K562 (cell line): ENCODE data around the gene TMEM143. TPM values are rescaled to one million over a fixed set of nuclear protein-coding genes. Genes with fewer than 3 reads are reported as not detected.

Experiments
- ARHGAP35 ChIP-seq: fragments of 450-650 bp; IDR thresholded peaks from 2 replicates; pipeline ENCODE4 v1.6.1; 2018; ENCODE audit not compliant: partially characterized antibody
- BMI1 ChIP-seq: fragments of 150-350 bp; IDR thresholded peaks from 2 replicates; pipeline ENCODE4 v1.6.1; 2014; ENCODE audit warnings: low read length
- BRD9 ChIP-seq: fragments of 450-650 bp; IDR thresholded peaks from 2 replicates; pipeline ENCODE4 v1.6.1; 2018; ENCODE audit warnings: low read depth; ENCODE audit not compliant: partially characterized antibody
- CBX1 ChIP-seq: sonication (generic); IDR thresholded peaks from 2 replicates; pipeline ENCODE4 v1.6.1; 2016; ENCODE audit warnings: antibody characterized with exemption, low read depth, mild to moderate bottlenecking
- CBX2 ChIP-seq: fragments of 200-600 bp; sonication (generic); IDR thresholded peaks from one replicate; pipeline ENCODE4 v1.6.1; 2012; ENCODE audit warnings: mild to moderate bottlenecking, low read length, inconsistent platforms; ENCODE audit not compliant: insufficient read depth, poor library complexity, severe bottlenecking
- CSDE1 ChIP-seq, 2 experiments: fragments of 450-650 bp; IDR thresholded peaks; 2 replicates each; pipeline ENCODE4 v1.6.1; 2016; ENCODE audit warnings: mild to moderate bottlenecking in 1 of 2
- HINFP ChIP-seq: fragments of 450-650 bp; conservative IDR thresholded peaks from 2 replicates; pipeline ENCODE4 v1.6.1; 2016; ENCODE audit warnings: missing genetic modification characterization, low read depth, mild to moderate bottlenecking, control low read depth, missing compliant biosample characterization
- HMGXB4 ChIP-seq: sonication (generic); formaldehyde crosslinking; IDR thresholded peaks from 2 replicates; pipeline ENCODE4 v1.8.1; 2023; ENCODE audit warnings: mild to moderate bottlenecking, missing genetic modification reagents
- IRF2 ChIP-seq: sonication (generic); formaldehyde crosslinking; IDR thresholded peaks from 2 replicates; pipeline ENCODE4 v1.8.1; 2022; ENCODE audit warnings: mild to moderate bottlenecking, missing genetic modification reagents
- KAT7 ChIP-seq: sonication (generic); formaldehyde crosslinking; IDR thresholded peaks from 2 replicates; pipeline ENCODE4 v1.8.0; 2022; ENCODE audit warnings: missing genetic modification reagents, mild to moderate bottlenecking, borderline replicate concordance
- KHSRP ChIP-seq: fragments of 450-650 bp; IDR thresholded peaks from 2 replicates; pipeline ENCODE4 v1.6.1; 2017
- KLF13 ChIP-seq: fragments of 450-650 bp; IDR thresholded peaks from 2 replicates; pipeline ENCODE4 v1.6.1; 2016; ENCODE audit warnings: missing genetic modification characterization, low read depth, mild to moderate bottlenecking, missing compliant biosample characterization, moderate library complexity, borderline replicate concordance
- LARP7 ChIP-seq: fragments of 450-650 bp; IDR thresholded peaks from 2 replicates; pipeline ENCODE4 v1.6.1; 2016
- MECOM ChIP-seq: fragments of 250-450 bp; sonication (Bioruptor Pico); IDR thresholded peaks from 2 replicates; pipeline ENCODE4 v1.8.0; 2022; ENCODE audit warnings: inconsistent platforms
- NFATC3 ChIP-seq: fragments of 450-650 bp; IDR thresholded peaks from 2 replicates; pipeline ENCODE4 v1.6.1; 2017; ENCODE audit warnings: mild to moderate bottlenecking
- PML ChIP-seq: IDR thresholded peaks from 2 replicates; pipeline ENCODE4 v1.6.1; 2012; ENCODE audit warnings: low read length, inconsistent platforms
- ZBTB34 ChIP-seq: fragments of 250-450 bp; sonication (Bioruptor Pico); IDR thresholded peaks from 2 replicates; pipeline ENCODE4 v1.8.0; 2021; ENCODE audit warnings: mild to moderate bottlenecking, moderate library complexity
- ZFP30 ChIP-seq: fragments of 250-450 bp; sonication (Bioruptor Pico); IDR thresholded peaks from 2 replicates; pipeline ENCODE4 v1.8.0; 2022; ENCODE audit warnings: moderate library complexity, mild to moderate bottlenecking, inconsistent platforms, borderline replicate concordance
- ZNF124 ChIP-seq: sonication (generic); formaldehyde crosslinking; IDR thresholded peaks from 2 replicates; pipeline ENCODE4 v1.8.1; 2022; ENCODE audit warnings: missing genetic modification reagents
- ZNF143 ChIP-seq: sonication (generic); formaldehyde crosslinking; IDR thresholded peaks from 2 replicates; pipeline ENCODE4 v1.9.0; 2022; ENCODE audit warnings: mild to moderate bottlenecking, missing genetic modification reagents
- ZNF717 ChIP-seq: fragments of 250-450 bp; sonication (Bioruptor Pico); IDR thresholded peaks from 2 replicates; pipeline ENCODE4 v1.5.0; 2021
- ZNF778 ChIP-seq: fragments of 450-650 bp; formaldehyde crosslinking; IDR thresholded peaks from 2 replicates; pipeline ENCODE4 v1.4.0; 2020; ENCODE audit warnings: mild to moderate bottlenecking, moderate library complexity
- polyA plus RNA-seq, 8 experiments: library from polyadenylated mRNA; depleted of rRNA in 4 of 8; stranded (reverse) in 5 of 8; unstranded in 3 of 8; fragments of >200 nt; fragmentation: Nextera tagmentation in 2 of 8; fragmentation: Illumina TruSeq in 1 of 8; extraction: Ambion mirVana in 2 of 8; extraction: Trizol in 1 of 8; gene quantifications; 2 replicates each; pipeline versions ENCODE4 v1.2.1 to v1.2.3, GENCODE V29; 2011 to 2014; ENCODE audit warnings: inconsistent platforms in 1 of 8, missing spikeins in 1 of 8
- total RNA-seq, 7 experiments: library from RNA; depleted of rRNA in 6 of 7; stranded (reverse); fragments of >200 nt in 6 of 7; fragmentation: Illumina TruSeq in 2 of 7; extraction: Trizol in 2 of 7; gene quantifications; 2 replicates each; pipeline versions ENCODE4 v1.2.1 to v1.2.3, GENCODE V29; 2011 to 2021; ENCODE audit warnings: low replicate concordance in 1 of 7
- TF ChIP-seq, protein P1 (sequence below), 2 experiments: fragments of 200-800 bp in 1 of 2; sonication (Bioruptor generic) in 1 of 2; sonication (generic) in 1 of 2; formaldehyde crosslinking in 1 of 2; IDR thresholded peaks in 1 of 2; conservative IDR thresholded peaks in 1 of 2; 2 replicates each; pipeline versions ENCODE4 v1.5.0 to v1.6.1; 2016 to 2020; ENCODE audit warnings: missing compliant biosample characterization in 1 of 2, missing genetic modification characterization in 1 of 2, missing genetic modification reagents in 1 of 2

TMEM143 gene
- total and polyA plus RNA-seq, 9 of the 15 experiments (the other 6 are each of a cell fraction or from before 2014, with no cell fraction given): 0.66 to 8.8 (median 4.3) TPM

- TF ChIP-seq, protein P1, sequence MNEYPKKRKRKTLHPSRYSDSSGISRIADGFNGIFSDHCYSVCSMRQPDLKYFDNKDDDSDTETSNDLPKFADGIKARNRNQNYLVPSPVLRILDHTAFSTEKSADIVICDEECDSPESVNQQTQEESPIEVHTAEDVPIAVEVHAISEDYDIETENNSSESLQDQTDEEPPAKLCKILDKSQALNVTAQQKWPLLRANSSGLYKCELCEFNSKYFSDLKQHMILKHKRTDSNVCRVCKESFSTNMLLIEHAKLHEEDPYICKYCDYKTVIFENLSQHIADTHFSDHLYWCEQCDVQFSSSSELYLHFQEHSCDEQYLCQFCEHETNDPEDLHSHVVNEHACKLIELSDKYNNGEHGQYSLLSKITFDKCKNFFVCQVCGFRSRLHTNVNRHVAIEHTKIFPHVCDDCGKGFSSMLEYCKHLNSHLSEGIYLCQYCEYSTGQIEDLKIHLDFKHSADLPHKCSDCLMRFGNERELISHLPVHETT (CRISPR knock-in tag; conservative IDR thresholded peaks at IDR 0.05 in 1 of 2, IDR thresholded peaks at IDR 0.05 in 1 of 2): no peak
- TF ChIP-seq PML (peak; percentile 82), ZBTB34 (no peak), ZNF778 (no peak), BMI1 (no peak), HMGXB4 (no peak), HINFP (tag) (peak; percentile 91), IRF2 (CRISPR knock-in tag) (no peak), ZNF143 (CRISPR knock-in tag) (no peak), KAT7 (CRISPR knock-in tag) (peak; percentile 47; the same call in 1 of the 2 replicates), ZFP30 (CRISPR knock-in tag) (no peak), LARP7 (no peak), ZNF717 (no peak), MECOM (CRISPR knock-in tag) (no peak), BRD9 (peak; percentile 58), NFATC3 (no peak), ZNF124 (CRISPR knock-in tag) (no peak), CBX1 (peak; percentile 48; the same call in 1 of the 2 replicates), KLF13 (tag) (peak; percentile 98), KHSRP (no peak), CBX2 (no peak), ARHGAP35 (no peak), CSDE1 (IDR thresholded peaks at IDR 0.05) (no peak)
Measured at GRCh38 chr19:48321622-48322591, 41.8 kb downstream of the TMEM143 start (continued).
